EL (cell line): ENCODE measurements around the gene VDR.
"Not testable (repeated sequence)": the region's sequence is repeated elsewhere in the genome, so short reads cannot be mapped to it uniquely, and the experiment has no call there.

Experiments used
- DNase-seq: peaks from one replicate; pipeline ENCODE4 v3.0.0-alpha.2; 2016

VDR gene

DNA sequence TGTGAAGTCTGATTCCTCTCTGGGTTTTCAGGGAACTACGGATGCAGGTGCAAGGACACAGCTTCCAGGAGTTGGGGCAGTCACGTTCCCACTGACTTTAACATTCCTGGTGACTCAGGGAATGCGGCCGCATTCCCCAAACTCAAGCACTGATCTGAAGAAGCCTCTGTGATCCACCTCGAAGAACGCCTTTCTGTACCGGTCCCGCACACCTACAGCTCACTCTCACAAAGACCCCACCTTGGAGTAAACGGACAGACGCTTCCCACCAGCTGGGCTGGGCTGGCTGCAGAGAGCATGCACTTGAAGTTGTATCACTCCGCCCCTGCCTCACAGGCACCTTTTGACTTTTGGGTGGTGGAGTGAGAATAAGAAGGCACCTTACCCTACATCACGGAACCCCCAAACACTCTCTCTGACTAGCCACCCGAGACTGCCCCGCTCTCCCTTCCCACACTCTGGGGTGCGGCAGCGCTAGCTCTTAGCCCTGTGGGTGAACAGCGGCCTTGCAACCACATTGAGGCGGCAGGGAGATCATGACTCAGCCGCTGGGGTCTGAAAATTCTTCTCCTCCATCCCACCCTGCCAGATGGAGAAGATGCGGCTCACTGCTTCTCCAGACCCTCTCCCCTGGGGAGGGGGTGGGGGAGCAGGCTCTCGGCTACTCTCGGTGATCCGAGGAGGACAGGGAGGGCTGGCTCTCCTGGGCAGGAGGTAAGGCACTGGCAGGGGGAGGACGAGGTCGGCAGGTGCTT is 61.4 kb downstream of the VDR start:
- DNase-seq = peak; percentile 30

DNA sequence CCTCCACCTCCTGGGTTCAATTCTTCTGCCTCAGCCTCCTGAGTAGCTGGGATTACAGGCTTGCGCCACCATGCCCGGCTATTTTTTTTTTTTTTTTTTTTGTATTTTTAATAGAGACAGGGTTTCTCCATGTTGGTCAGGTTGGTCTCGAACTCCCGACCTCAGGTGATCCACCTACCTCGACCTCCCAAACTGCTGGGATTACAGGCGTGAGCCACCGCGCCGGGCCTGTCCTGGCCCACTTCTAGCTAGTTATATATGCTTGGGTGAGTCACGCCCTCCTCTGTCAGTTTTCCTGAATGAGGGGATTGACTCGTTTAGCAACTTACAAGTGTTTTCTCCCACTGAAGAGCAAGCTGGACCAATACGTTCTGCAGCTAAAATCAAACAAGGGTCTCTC is 62.3 kb downstream of the VDR start:
- not testable (repeated sequence) for DNase-seq

DNA sequence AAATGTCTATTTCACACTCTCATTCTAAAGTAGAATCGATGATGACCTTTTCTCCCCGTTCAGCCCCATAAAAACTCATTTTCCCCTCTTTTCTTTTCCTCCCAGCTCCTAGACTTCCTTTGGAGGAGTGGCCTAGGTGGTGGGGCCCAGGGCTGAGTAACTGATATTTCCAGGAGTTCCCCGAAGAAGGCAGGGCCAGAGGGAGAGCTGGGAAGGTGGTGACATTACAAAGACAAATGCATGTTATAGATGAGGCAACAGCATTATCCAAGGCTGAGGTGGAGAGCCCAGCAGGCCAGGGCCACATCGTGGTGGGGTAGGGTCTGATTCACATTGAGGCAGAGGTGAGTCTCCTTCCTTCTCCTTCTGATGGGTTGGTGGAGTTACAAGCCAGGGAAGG is 62.9 kb downstream of the VDR start:
- DNase-seq = no peak

GRCh38 chr12:47841501-47841900 is 63.3 kb downstream of the VDR start:
- no peak for DNase-seq

GRCh38 chr12:47840571-47840970 is 64.2 kb downstream of the VDR start:
- DNase-seq = no peak

GRCh38 chr12:47839214-47839876 is 65.4 kb downstream of the VDR start:
- DNase-seq = no peak

DNA sequence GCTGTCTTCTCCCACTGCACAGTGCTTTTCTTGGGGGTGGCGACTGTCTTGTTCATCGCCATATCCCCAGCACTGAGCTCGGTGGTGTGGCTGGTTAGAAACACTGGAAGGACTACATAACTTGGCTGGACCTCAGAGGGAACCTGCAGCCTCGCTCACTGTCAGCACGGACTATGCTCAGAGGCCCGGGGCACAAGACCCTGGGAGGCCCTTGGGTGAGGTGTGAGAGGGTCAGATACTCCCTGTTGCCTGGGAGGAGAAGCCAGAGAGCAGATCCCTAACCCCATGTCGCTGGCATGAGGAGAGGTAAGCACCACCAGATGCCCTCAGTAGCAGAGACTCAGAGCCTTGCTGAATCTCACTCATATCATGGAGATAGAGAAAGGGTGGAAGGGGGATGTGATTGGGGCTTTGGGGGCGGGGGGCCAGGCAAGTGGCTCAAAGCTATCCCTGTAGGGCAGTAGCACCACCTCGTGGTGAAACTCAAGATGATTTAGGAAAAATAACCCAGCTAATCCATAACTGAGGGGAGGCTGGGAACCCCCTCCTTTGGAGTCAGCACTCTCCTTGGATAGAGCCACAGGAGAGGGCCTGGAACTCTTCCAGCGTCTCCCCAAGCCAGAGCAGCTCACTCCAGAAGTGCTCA is 66.4 kb downstream of the VDR start:
- peak; percentile 49 for DNase-seq

DNA sequence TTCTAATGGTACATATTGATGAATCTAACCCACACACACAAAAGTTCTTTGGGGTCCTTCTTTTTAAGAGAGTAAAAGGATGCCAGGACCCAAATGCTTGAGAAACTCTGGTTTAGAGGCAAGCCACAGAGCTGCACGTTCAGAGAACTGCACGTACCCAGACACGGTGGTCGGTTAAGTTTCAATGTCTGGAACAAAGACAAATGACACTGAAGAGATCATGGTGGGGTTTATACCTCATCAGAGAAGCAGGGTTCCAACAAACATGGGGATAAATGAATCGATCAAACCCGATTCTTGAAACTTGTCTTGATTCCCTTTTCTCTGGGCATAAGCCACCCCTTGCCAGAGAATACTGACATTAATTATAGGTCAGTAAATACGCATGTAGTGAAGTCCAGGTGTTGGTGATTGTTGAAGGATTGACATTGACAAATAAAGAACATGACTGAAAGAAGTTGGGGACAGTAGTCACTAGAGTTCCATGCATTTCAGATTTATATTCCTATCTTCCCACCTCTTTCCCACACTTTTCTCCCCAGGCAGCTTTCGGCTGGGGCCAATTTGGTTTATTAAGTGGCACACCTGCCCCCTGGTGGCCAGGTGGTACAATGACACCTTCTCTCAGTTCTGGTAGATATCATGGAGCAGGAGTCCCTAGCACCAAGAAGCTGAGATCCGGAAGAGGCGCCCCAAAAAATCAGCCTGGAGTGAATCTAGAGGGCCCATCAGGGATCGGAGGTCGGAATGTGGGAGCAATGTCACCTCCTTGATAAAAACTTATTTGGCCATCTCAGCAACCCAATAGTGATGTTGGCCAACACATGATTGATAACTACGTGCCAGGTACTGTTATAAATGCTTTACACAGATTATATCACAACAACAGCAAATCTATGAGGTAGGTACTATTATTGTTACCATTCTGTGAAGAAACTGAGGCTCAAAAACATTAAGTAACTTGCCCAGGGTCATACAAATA is 67.3 kb downstream of the VDR start:
- peak; percentile 74 for DNase-seq

- no peak for DNase-seq
These were observed 69.0 kb downstream of the VDR start for GRCh38 chr12:47835831-47836155.

GRCh38 chr12:47835006-47835830 is 69.6 kb downstream of the VDR start:
- no peak for DNase-seq

DNA sequence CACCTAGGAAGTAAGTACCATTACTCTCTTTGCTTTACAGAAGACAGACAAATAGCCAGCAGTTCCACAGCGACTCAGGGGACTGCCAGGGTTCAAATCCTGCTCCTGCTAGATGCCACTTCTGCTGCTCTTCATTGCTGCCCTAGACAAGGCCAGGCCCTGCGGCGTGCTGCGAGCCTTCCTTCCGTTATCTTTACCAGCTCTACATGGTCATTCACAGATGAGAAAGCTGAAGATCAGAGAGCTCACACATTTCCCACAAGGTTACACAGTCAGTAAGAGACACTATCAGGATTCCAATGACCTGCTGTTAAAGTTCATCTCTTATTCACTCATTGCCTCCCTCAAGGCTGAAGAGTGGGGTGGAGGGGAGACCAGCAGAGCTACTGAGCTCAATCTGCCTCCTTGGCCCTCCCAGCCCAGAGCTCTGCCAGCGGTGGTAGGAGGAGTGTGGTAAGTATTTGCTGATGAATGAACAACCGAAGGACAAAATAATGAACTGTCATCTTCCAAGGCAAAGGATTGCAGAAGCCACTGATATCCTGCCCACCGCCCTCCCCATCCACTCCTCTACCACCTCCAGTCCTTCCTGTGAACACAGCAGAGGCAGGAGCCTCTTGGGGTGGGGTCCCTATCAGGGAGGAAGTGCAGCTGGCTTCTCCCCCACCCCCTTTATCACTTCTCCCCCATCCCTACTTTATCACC is 70.4 kb downstream of the VDR start:
- no peak for DNase-seq

DNA sequence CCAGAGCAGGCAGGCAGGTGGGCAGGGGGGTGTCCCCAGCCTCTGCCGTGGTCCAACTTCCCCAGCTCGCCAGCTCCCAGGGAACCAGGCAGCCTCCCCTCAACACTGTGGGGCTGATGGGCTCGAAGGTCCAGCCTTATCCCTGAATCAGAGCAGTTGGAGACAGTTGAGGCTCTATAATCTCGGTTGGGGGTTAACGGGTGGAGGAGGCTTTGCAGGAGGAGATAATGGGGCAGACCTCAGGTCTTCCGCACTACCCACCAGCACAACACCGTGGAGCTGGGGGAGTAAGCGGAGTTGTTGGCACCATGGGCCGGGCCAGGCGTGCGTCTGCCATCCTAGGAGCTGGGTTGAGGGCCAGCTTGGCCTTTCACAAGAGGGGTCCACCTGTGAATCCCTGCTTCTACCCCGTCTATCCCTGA is 71.2 kb downstream of the VDR start:
- DNase-seq = no peak

- no peak for DNase-seq
These were observed 72.4 kb downstream of the VDR start for GRCh38 chr12:47832263-47832933.

DNA sequence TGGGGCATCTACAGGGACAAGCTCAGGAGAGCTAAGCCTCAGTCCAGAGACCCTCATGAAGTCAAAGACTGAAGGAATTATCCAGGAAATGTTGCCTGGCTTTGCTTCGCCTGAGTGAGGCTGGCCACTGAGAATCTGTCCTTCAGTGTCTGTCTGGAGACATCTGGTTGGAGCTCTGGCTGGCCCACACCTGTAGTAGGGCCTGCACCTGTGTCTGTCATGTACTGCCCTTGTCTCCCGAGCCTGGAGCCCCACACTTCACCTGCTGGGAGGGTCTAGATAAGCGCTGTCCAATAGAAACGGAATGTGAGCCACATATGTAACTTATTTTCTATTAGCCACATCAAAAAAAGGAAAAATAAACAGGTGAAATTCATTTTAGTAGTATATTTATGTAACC is 75.2 kb downstream of the VDR start:
- DNase-seq = no peak

DNA sequence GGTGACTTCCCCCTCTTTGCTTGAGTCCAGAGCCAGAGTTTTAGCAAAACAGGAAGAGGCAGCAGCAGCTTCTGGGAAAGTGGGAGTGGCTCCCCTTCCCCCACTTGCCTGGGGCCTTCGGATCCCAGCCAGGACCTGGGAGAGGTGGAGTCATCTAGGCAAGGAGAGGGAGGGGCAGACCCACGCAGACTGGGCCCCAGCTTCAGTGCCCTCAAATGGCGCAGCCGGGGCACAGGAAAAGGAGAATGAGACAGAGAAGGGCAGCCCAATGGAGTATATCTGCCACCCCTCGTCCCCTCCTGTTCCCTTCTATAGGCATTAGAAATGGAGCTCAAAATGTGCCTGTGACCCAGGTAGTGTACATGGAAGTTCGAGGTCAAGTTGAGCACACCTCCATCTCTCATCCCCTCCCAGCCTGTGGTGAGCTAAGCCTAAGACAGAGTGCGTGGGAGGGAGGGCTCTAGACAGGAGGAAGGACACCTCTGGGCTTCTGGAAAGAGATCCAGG is 75.8 kb downstream of the VDR start:
- peak; percentile 90 for DNase-seq

GRCh38 chr12:47828008-47828975 is 76.5 kb downstream of the VDR start:
- DNase-seq = no peak

- no peak for DNase-seq
These were observed 79.6 kb downstream of the VDR start for GRCh38 chr12:47825173-47825639.

DNA sequence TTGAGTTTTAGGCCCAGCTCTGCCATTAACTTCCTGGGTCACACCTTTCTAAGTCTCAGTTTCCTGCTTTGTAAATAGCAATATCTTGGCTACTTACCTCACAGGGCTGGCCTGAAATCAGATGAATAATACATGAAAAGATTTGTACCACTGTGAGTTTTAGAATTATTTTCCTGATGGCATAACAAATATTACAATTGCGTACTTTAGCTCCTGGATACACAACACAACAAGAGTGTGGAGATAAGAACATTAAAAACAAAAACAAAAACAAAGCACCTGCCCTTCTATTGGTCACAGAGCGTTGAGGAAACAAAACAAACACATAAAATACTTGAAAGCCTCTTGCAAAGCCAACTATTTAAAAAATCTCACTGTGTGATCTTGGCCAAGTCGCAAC is 80.2 kb downstream of the VDR start:
- no peak for DNase-seq

DNA sequence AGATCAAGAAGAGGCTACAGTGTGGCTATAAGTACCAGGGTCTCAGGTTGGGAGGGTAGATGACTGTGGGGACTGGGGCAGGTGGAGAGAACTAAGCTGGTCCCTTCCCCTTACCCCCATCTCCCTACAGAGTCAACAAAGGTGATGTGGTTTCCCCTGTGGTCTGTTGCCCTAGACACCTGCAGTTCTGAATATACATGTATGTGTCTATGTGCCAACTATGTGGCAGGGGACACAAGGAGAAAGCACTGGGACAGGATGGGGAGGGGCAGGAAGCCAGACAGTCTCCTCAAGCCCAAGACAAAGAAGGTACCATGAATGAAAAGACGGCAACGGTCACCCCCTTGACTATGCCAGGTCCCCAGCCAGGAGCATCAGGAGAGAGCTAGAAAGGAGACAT is 80.6 kb downstream of the VDR start:
- DNase-seq = no peak
